IMR-90 (cell line): ENCODE results near the gene GABBR1. TPM values are rescaled to one million over a fixed set of nuclear protein-coding genes. Genes with fewer than 3 reads are reported as not detected.

Experiments
- ATAC-seq: fragments of 200-7000 bp; cut with Tn5 transposase; 2 replicates; pipeline ENCODE4 v1.9.1; 2020; ENCODE audit warnings: low read depth, mild to moderate bottlenecking, moderate library complexity
- BruUV-seq: library from RNA; stranded (reverse); fragments of 400-500 nt; replicated peaks from 2 replicates; lab custom pipeline; 2021; lab: Mats Ljungman, UMichigan
- CTCF ChIA-PET: fragments of 300-600 bp; formaldehyde crosslinking; extraction: SDS; loops from one replicate; lab custom pipeline; 2021; ENCODE audit warnings: antibody characterized with exemption; lab: Yijun Ruan, JAX
- POLR2A ChIA-PET: fragments of 300-600 bp; sonication (Branson Sonifier 250); formaldehyde crosslinking; loops from one replicate; lab custom pipeline; 2022; ENCODE audit warnings: antibody characterized with exemption; ENCODE audit not compliant: unreplicated experiment; lab: Charles Lee
- DNase-seq: peaks from one replicate; pipeline ENCODE4 v3.0.0; 2013
- H2AFZ ChIP-seq: replicated peaks from 2 replicates; pipeline ENCODE3; 2013; ENCODE audit warnings: low read length, mild to moderate bottlenecking; ENCODE audit not compliant: poor library complexity
- H2AK5ac ChIP-seq: 2 replicates; pipeline ENCODE4 v1.6.1; 2013; ENCODE audit warnings: low read depth, low read length, inconsistent platforms
- H2AK9ac ChIP-seq: replicated peaks from 2 replicates; pipeline ENCODE3; 2013; ENCODE audit warnings: mild to moderate bottlenecking, low read depth, low read length, moderate library complexity; ENCODE audit not compliant: poor library complexity
- H2BK120ac ChIP-seq: 2 replicates; pipeline ENCODE4 v1.6.1; 2013; ENCODE audit warnings: low read depth, low read length, inconsistent platforms
- H2BK15ac ChIP-seq: 3 replicates; pipeline ENCODE4 v1.6.1; 2013; ENCODE audit warnings: low read depth, low read length, inconsistent platforms
- H2BK20ac ChIP-seq: 2 replicates; pipeline ENCODE4 v1.6.1; 2013; ENCODE audit warnings: low read depth, mild to moderate bottlenecking, inconsistent platforms, low read length, moderate library complexity
- H2BK5ac ChIP-seq: 2 replicates; pipeline ENCODE4 v1.6.1; 2013; ENCODE audit warnings: mild to moderate bottlenecking, low read depth, low read length, inconsistent platforms; ENCODE audit not compliant: poor library complexity, severe bottlenecking
- H3K14ac ChIP-seq: replicated peaks from 2 replicates; pipeline ENCODE4 v1.6.1; 2013; ENCODE audit warnings: low read depth, low read length, inconsistent platforms
- H3K18ac ChIP-seq: 2 replicates; pipeline ENCODE4 v1.6.1; 2013; ENCODE audit warnings: low read depth, low read length, control low read depth
- H3K23ac ChIP-seq: 2 replicates; pipeline ENCODE4 v1.6.1; 2013; ENCODE audit warnings: low read depth, low read length, inconsistent platforms
- H3K27ac ChIP-seq: 2 replicates; pipeline ENCODE4 v1.5.1; 2013; ENCODE audit warnings: mild to moderate bottlenecking, control low read depth, low read length; ENCODE audit not compliant: insufficient read depth
- H3K27me3 ChIP-seq: 2 replicates; pipeline ENCODE4 v1.6.1; 2013; ENCODE audit warnings: low read length; ENCODE audit not compliant: control insufficient read depth, insufficient read depth
- H3K36me3 ChIP-seq: 2 replicates; pipeline ENCODE4 v1.6.1; 2013; ENCODE audit warnings: low read length, mixed read lengths; ENCODE audit not compliant: control insufficient read depth, insufficient read depth
- H3K4ac ChIP-seq: 2 replicates; pipeline ENCODE4 v1.6.1; 2013; ENCODE audit warnings: low read depth, low read length, inconsistent platforms
- H3K4me1 ChIP-seq: 2 replicates; pipeline ENCODE4 v1.6.1; 2013; ENCODE audit warnings: low read length, mixed read lengths; ENCODE audit not compliant: control insufficient read depth, insufficient read depth
- H3K4me2 ChIP-seq: 2 replicates; pipeline ENCODE4 v1.6.1; 2013; ENCODE audit warnings: low read depth, mild to moderate bottlenecking, control low read depth, low read length, moderate library complexity
- H3K4me3 ChIP-seq: 2 replicates; pipeline ENCODE4 v1.5.1; 2013; ENCODE audit warnings: low read depth, mild to moderate bottlenecking, control low read depth, low read length, moderate library complexity; ENCODE audit not compliant: insufficient read depth
- H3K56ac ChIP-seq: 2 replicates; pipeline ENCODE4 v1.6.1; 2013; ENCODE audit warnings: low read length, inconsistent platforms; ENCODE audit not compliant: insufficient read depth; ENCODE audit errors: extremely low read depth
- H3K79me1 ChIP-seq, 2 experiments: 2 replicates each; pipeline ENCODE4 v1.6.1; 2013; ENCODE audit warnings: low read length in 2 of 2, inconsistent platforms in 1 of 2, low read depth in 1 of 2
- H3K9ac ChIP-seq: 2 replicates; pipeline ENCODE4 v1.6.1; 2013; ENCODE audit warnings: low read depth, low read length, control low read depth
- H3K9me1 ChIP-seq: 2 replicates; pipeline ENCODE4 v1.6.1; 2013; ENCODE audit warnings: low read length, inconsistent platforms; ENCODE audit not compliant: insufficient read depth
- H3K9me3 ChIP-seq: 2 replicates; pipeline ENCODE4 v1.6.1; 2013; ENCODE audit warnings: low read length; ENCODE audit not compliant: control insufficient read depth, insufficient read depth
- H4K20me1 ChIP-seq: 2 replicates; pipeline ENCODE4 v1.6.1; 2013; ENCODE audit warnings: low read length, inconsistent platforms; ENCODE audit not compliant: insufficient read depth
- H4K5ac ChIP-seq: 2 replicates; pipeline ENCODE4 v1.6.1; 2013; ENCODE audit warnings: mild to moderate bottlenecking, low read depth, low read length, control low read depth
- H4K8ac ChIP-seq, 2 experiments: 2 replicates each; pipeline ENCODE4 v1.6.1; 2013; ENCODE audit warnings: low read depth in 2 of 2, low read length in 2 of 2, control low read depth in 1 of 2, inconsistent platforms in 1 of 2
- H4K91ac ChIP-seq: 2 replicates; pipeline ENCODE4 v1.6.1; 2013; ENCODE audit warnings: low read depth, low read length, inconsistent platforms; ENCODE audit not compliant: insufficient read depth
- CEBPB ChIP-seq: IDR thresholded peaks from 2 replicates; pipeline ENCODE4 v1.6.1; 2012; ENCODE audit warnings: low read depth, low read length, improper control_type of control experiment
- CHD1 ChIP-seq: IDR thresholded peaks from 2 replicates; pipeline ENCODE4 v1.6.1; 2012; ENCODE audit warnings: low read depth, low read length, improper control_type of control experiment
- CTCF ChIP-seq: conservative IDR thresholded peaks from 2 replicates; pipeline ENCODE4 v1.5.1; 2012; ENCODE audit warnings: mild to moderate bottlenecking, low read depth, low read length, improper control_type of control experiment
- FOS ChIP-seq: fragments of 150-350 bp; IDR thresholded peaks from 2 replicates; pipeline ENCODE4 v1.6.1; 2016; ENCODE audit warnings: low read depth, low read length
- MAFK ChIP-seq: IDR thresholded peaks from 2 replicates; pipeline ENCODE4 v1.6.1; 2012; ENCODE audit warnings: low read depth, low read length, improper control_type of control experiment
- MAZ ChIP-seq: IDR thresholded peaks from 2 replicates; pipeline ENCODE4 v1.6.1; 2012; ENCODE audit warnings: low read depth, mild to moderate bottlenecking, low read length, improper control_type of control experiment, moderate library complexity, borderline replicate concordance
- NFE2L2 ChIP-seq: fragments of 150-350 bp; IDR thresholded peaks from 2 replicates; pipeline ENCODE4 v1.6.1; 2016; ENCODE audit warnings: low read depth, mild to moderate bottlenecking, low read length
- POLR2A ChIP-seq: IDR thresholded peaks from 2 replicates; pipeline ENCODE4 v1.6.1; 2012; ENCODE audit warnings: mild to moderate bottlenecking, low read depth, low read length
- RAD21 ChIP-seq: IDR thresholded peaks from 2 replicates; pipeline ENCODE4 v1.6.1; 2012; ENCODE audit warnings: low read length, improper control_type of control experiment
- RCOR1 ChIP-seq: IDR thresholded peaks from 2 replicates; pipeline ENCODE4 v1.6.1; 2012; ENCODE audit warnings: mild to moderate bottlenecking, low read length, improper control_type of control experiment; ENCODE audit not compliant: insufficient replicate concordance
- RFX5 ChIP-seq: IDR thresholded peaks from 2 replicates; pipeline ENCODE4 v1.8.0; 2012; ENCODE audit warnings: low read depth, mild to moderate bottlenecking, low read length, moderate library complexity
- SMC3 ChIP-seq: fragments of 150-350 bp; IDR thresholded peaks from 2 replicates; pipeline ENCODE4 v1.6.1; 2016; ENCODE audit warnings: low read depth, mild to moderate bottlenecking, antibody characterized with exemption, low read length, moderate library complexity
- USF2 ChIP-seq: fragments of 150-350 bp; IDR thresholded peaks from 2 replicates; pipeline ENCODE4 v1.6.1; 2017; ENCODE audit warnings: mild to moderate bottlenecking, antibody characterized with exemption, low read length, low read depth
- WGBS, 2 experiments: methylation state at CpG; one replicate each; pipeline versions ENCODE4 v1.1.5 to v1.1.7; 2013; ENCODE audit warnings: missing lambda C conversion rate in 2 of 2; ENCODE audit not compliant: insufficient read length in 1 of 2; ENCODE audit errors: extremely low coverage in 2 of 2; 5-methylcytosine and 5-hydroxymethylcytosine counted together
- dilution Hi-C: fragments of 300-500 bp; cut with HindIII; formaldehyde crosslinking; loops from one replicate; pipeline ENCODE4 v1.14.3; 2018; ENCODE audit warnings: low sequenced_read_pairs; ENCODE audit not compliant: unreplicated experiment
- in situ Hi-C: fragments of 300-500 bp; cut with MboI; formaldehyde crosslinking; loops from 3 replicates; pipeline ENCODE4 v1.14.3; 2019; ENCODE audit warnings: low sequenced_read_pairs, inconsistent platforms, mixed read lengths
- intact Hi-C: fragments of 100-400 bp; cut with micrococcal nuclease; formaldehyde crosslinking; loops from 2 replicates; pipeline ENCODE4 v1.10.0; 2022
- polyA plus RNA-seq, 3 experiments: library from polyadenylated mRNA; depleted of rRNA; stranded (reverse); fragments of >200 nt; gene quantifications; 2 replicates each; pipeline ENCODE4 v1.2.3, GENCODE V29; 2012; ENCODE audit warnings: low replicate concordance in 1 of 3
- total RNA-seq: library from RNA; depleted of rRNA; stranded (reverse); fragments of >200 nt; gene quantifications from 2 replicates; pipeline ENCODE4 v1.2.3, GENCODE V29; 2012

Gene GABBR1
- total and polyA plus RNA-seq, 2 of the 4 experiments (the other 2 are of a cell fraction) = 5.9 to 31.5 TPM

GRCh38 chr6:29524444-29525310 is 108.3 kb downstream of the GABBR1 start (continued):
- no peak for TF ChIP-seq RFX5

- Histone ChIP-seq H4K8ac (no peak overlapping the region), H3K9me3 (peaks cover 5% of the 10 kb centered on the region; the same call in 1 of the 2 replicates), H3K27me3 (no peaks in the 10 kb centered on the region), H2AK5ac (no peak overlapping the region), H3K4me2 (no peak overlapping the region), H4K20me1 (no peaks in the 10 kb centered on the region), H3K14ac (no peak overlapping the region), H3K18ac (no peak overlapping the region), H4K5ac (no peak overlapping the region), H2AK9ac (no peak overlapping the region), H3K9me1 (no peaks in the 10 kb centered on the region), H2BK15ac (no peak overlapping the region), H2BK5ac (no peak overlapping the region), H3K79me1 (no peaks in the 10 kb centered on the region), H3K4me3 (no peak overlapping the region), H3K23ac (no peak overlapping the region), H3K27ac (no peak overlapping the region), H2BK20ac (no peak overlapping the region), H2BK120ac (no peak overlapping the region), H3K4me1 (no peaks in the 10 kb centered on the region), H2AFZ (no peak overlapping the region), H3K36me3 (no peaks in the 10 kb centered on the region), H4K91ac (no peak overlapping the region), H3K4ac (no peak overlapping the region), H3K9ac (no peak overlapping the region), H3K56ac (no peak overlapping the region)
- in situ Hi-C loops (no loop called here), intact Hi-C loops (no loop called here), dilution Hi-C loops (no loop called here)
- ATAC-seq (no peak), DNase-seq (no peak)
- POLR2A ChIA-PET = no interaction called here
- CTCF ChIA-PET = no interaction called here
- TF ChIP-seq CTCF (no peak), CHD1 (no peak), MAFK (no peak), RAD21 (no peak), SMC3 (no peak), CEBPB (no peak), FOS (no peak), NFE2L2 (no peak), POLR2A (no peak), RFX5 (no peak), USF2 (no peak), RCOR1 (no peak), MAZ (no peak)
- WGBS, 2 experiments = no CpG with 5 or more reads among the region's 2 CpGs
- no TSS peak for BruUV-seq
These were observed 108.9 kb downstream of the GABBR1 start for GRCh38 chr6:29524044-29524443.
